Endothelial cell (in vitro differentiated cells): ENCODE data around the gene TCIRG1. TPM values are rescaled to one million over a fixed set of nuclear protein-coding genes. Genes with fewer than 3 reads are reported as not detected.

ENCODE experiments used
- DNase-seq: peaks from one replicate; pipeline ENCODE4 v3.0.0; 2021; ENCODE audit warnings: low spot score
- H3K27ac Mint-ChIP-seq: one replicate; pipeline ENCODE4 v1.8.0; 2021; ENCODE audit warnings: mixed read lengths, inconsistent platforms; ENCODE audit not compliant: unreplicated experiment
- H3K27me3 Mint-ChIP-seq: one replicate; pipeline ENCODE4 v1.8.0; 2021; ENCODE audit warnings: mild to moderate bottlenecking, moderate library complexity, mixed read lengths, inconsistent platforms; ENCODE audit not compliant: unreplicated experiment
- H3K36me3 Mint-ChIP-seq: one replicate; pipeline ENCODE4 v1.8.0; 2021; ENCODE audit warnings: mild to moderate bottlenecking, low read depth, mixed read lengths, inconsistent platforms; ENCODE audit not compliant: unreplicated experiment
- H3K4me1 Mint-ChIP-seq: one replicate; pipeline ENCODE4 v1.8.0; 2021; ENCODE audit warnings: mild to moderate bottlenecking, mixed read lengths, inconsistent platforms; ENCODE audit not compliant: unreplicated experiment
- H3K4me3 Mint-ChIP-seq: one replicate; pipeline ENCODE4 v1.8.0; 2021; ENCODE audit warnings: mild to moderate bottlenecking, mixed read lengths, inconsistent platforms; ENCODE audit not compliant: unreplicated experiment
- H3K9me3 Mint-ChIP-seq: one replicate; pipeline ENCODE4 v1.8.0; 2021; ENCODE audit warnings: mixed read lengths, inconsistent platforms; ENCODE audit not compliant: unreplicated experiment
- CTCF ChIP-seq: fragments of 200-600 bp; sonication (generic); IDR thresholded peaks from one replicate; pipeline ENCODE4 v1.5.0; 2021; ENCODE audit warnings: antibody characterized with exemption; ENCODE audit not compliant: unreplicated experiment
- total RNA-seq: library from RNA; stranded (reverse); fragmentation: NEBNext Ultra II Directional; extraction: Animal tissue kit (Norgen Biotek cat#: 25700); gene quantifications from one replicate; pipeline ENCODE4 v1.2.1, GENCODE V29; 2021; ENCODE audit not compliant: unreplicated experiment

The TCIRG1 gene
- total RNA-seq, 1 donor from 2014 or later: 294 TPM

- Mint-ChIP-seq H3K4me1 (peaks cover 13% of the 10 kb centered on the region), H3K9me3 (no peaks in the 10 kb centered on the region), H3K4me3 (no peak overlapping the region), H3K27me3 (peaks cover 6% of the 10 kb centered on the region), H3K27ac (no peak overlapping the region), H3K36me3 (peaks cover 5% of the 10 kb centered on the region)
- no peak for TF ChIP-seq CTCF
- DNase-seq: no peak
Measured at GRCh38 chr11:68008381-68009337, 30.2 kb upstream of the TCIRG1 start.

GRCh38 chr11:68009391-68010089, 29.3 kb upstream of the TCIRG1 start:
- no peak overlapping the region for H3K27ac Mint-ChIP-seq
- H3K36me3 Mint-ChIP-seq: peaks cover 5% of the 10 kb centered on the region
- TF ChIP-seq CTCF: no peak
- H3K4me1 Mint-ChIP-seq: peaks cover 10% of the 10 kb centered on the region
- H3K9me3 Mint-ChIP-seq: no peaks in the 10 kb centered on the region
- peaks cover 8% of the 10 kb centered on the region for H3K27me3 Mint-ChIP-seq
- no peak for DNase-seq
- H3K4me3 Mint-ChIP-seq: no peak overlapping the region

- Mint-ChIP-seq H3K27ac (no peak within 1 kb of the TSS), H3K9me3 (no peaks in the 10 kb centered on the region), H3K27me3 (peaks cover 6% of the 10 kb centered on the region), H3K4me1 (peaks cover 7% of the 10 kb centered on the region), H3K4me3 (no peak within 1 kb of the TSS), H3K36me3 (no peaks in the 10 kb centered on the region)
- TF ChIP-seq CTCF: no peak
- no peak for DNase-seq
Measured at GRCh38 chr11:68010090-68011041, 28.5 kb upstream of the TCIRG1 start, which contains the start of gene ALDH3B1. TSS of gene ALDH3B1 (plus strand) at chr11:68010327. CDS start at chr11:68015298, 4,971 bp downstream.

- no peaks in the 10 kb centered on the region for H3K9me3 Mint-ChIP-seq
- H3K4me3 Mint-ChIP-seq: no peak overlapping the region
- DNase-seq: no peak
- H3K4me1 Mint-ChIP-seq: peaks cover 7% of the 10 kb centered on the region
- TF ChIP-seq CTCF: no peak
- H3K36me3 Mint-ChIP-seq: no peaks in the 10 kb centered on the region
- peaks cover 5% of the 10 kb centered on the region for H3K27me3 Mint-ChIP-seq
- no peak overlapping the region for H3K27ac Mint-ChIP-seq
Measured at GRCh38 chr11:68011051-68011943, 27.5 kb upstream of the TCIRG1 start.
